Measurements from ENCODE around the gene EHD4. TPM values are rescaled to one million over a fixed set of nuclear protein-coding genes. Genes with fewer than 3 reads are reported as not detected.

The EHD4 gene
- total RNA-seq, 2 donors from 2014 or later, result 30.3 to 40.0 TPM

DNA sequence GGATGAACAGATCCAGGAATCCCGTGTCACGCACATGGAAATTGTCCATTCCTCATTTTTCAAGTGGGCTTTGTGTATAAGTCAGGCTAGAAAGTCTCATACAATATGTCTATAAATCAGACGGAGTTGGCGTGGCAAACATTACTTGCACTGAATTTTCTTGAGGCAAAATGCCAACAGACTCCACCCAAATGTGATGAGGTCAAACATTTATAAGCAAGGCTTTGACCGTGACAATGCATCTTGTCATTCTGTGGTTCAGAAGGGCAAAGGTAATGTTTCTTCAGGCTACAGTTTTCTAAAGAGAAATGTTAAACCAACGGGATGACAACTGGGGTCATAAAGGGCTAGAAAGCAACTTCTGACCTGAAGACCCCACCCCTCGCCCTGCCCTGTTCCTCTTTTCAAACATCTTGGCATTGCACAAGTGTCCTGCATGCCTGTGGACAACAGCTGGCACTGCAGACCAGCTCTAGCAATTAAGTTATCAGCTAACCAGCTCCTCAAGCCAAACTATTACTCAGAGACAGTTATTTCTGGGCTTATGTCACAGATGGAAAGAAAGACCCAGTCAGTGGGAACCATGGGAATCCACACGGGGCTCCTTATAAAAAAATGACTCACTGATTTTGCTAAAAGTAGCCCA, 42.0 kb downstream of the EHD4 start:
- Histone ChIP-seq H3K36me3 (no peaks in the 10 kb centered on the region), H3K27ac (peak overlapping the region; percentile 80), H3K4me3 (no peak overlapping the region), H3K9me3 (no peaks in the 10 kb centered on the region), H3K27me3 (no peaks in the 10 kb centered on the region), H3K9ac (ENCODE audit: low read depth in 2 of 2, low read length in 2 of 2) (peak overlapping the region in 1 of 2 donors; percentile 65), H3K4me1 (peaks cover 47% of the 10 kb centered on the region)
- intact Hi-C loops (cut with DNase I), result no loop called here
- TF ChIP-seq CTCF (IDR thresholded peaks at IDR 0.05), result no peak
- DNase-seq, result peak; percentile 83

GRCh38 chr15:41928637-41929620, 43.4 kb downstream of the EHD4 start:
- peak; percentile 60 for DNase-seq
- peak overlapping the region; percentile 80 for H3K27ac ChIP-seq
- intact Hi-C loops (cut with DNase I), result no loop called here
- no peaks in the 10 kb centered on the region for H3K9me3 ChIP-seq
- no peaks in the 10 kb centered on the region for H3K27me3 ChIP-seq
- H3K36me3 ChIP-seq, result no peaks in the 10 kb centered on the region
- peaks cover 47% of the 10 kb centered on the region for H3K4me1 ChIP-seq
- no peak overlapping the region for H3K4me3 ChIP-seq
- TF ChIP-seq CTCF (IDR thresholded peaks at IDR 0.05), result no peak
- peak overlapping the region in 1 of 2 donors; percentile 65 for H3K9ac ChIP-seq (ENCODE audit: low read depth in 2 of 2, low read length in 2 of 2)

- Histone ChIP-seq H3K27me3 (no peaks in the 10 kb centered on the region), H3K4me3 (no peak overlapping the region), H3K36me3 (no peaks in the 10 kb centered on the region), H3K27ac (peak overlapping the region; percentile 80), H3K9me3 (no peaks in the 10 kb centered on the region), H3K9ac (ENCODE audit: low read depth in 2 of 2, low read length in 2 of 2) (peak overlapping the region in 1 of 2 donors; percentile 30), H3K4me1 (peaks cover 47% of the 10 kb centered on the region)
- intact Hi-C loops (cut with DNase I), result no loop called here
- DNase-seq, result no peak
- TF ChIP-seq CTCF (IDR thresholded peaks at IDR 0.05), result no peak
Observed at GRCh38 chr15:41928100-41928499, 44.3 kb downstream of the EHD4 start.

DNA sequence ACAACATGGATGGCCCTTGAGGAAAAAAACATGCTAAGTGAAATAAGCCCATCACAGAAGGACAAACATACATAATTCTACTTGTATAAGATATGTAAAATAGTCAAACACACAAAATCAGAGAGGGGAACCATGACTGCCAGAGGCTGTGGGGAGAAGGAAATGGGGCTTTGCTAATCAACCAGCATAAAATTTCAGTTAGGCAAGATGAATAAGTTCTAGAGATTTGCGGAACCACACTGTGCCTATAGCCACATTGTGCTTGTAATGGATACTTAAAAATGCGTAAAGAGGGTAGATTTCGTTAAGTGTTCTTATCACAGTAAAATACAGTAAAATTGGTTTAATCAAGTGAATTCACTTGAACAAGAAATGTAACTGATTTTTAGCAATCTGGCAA, 44.8 kb downstream of the EHD4 start:
- Histone ChIP-seq H3K9ac (ENCODE audit: low read depth in 2 of 2, low read length in 2 of 2) (peak overlapping the region in 1 of 2 donors; percentile 30), H3K9me3 (no peaks in the 10 kb centered on the region), H3K4me1 (peaks cover 46% of the 10 kb centered on the region), H3K27ac (peak overlapping the region; percentile 80), H3K27me3 (no peaks in the 10 kb centered on the region), H3K36me3 (no peaks in the 10 kb centered on the region), H3K4me3 (no peak overlapping the region)
- no peak for DNase-seq
- intact Hi-C loops (cut with DNase I), result no loop called here
- no peak for TF ChIP-seq CTCF (IDR thresholded peaks at IDR 0.05)

GRCh38 chr15:41926185-41927056, 45.9 kb downstream of the EHD4 start:
- Histone ChIP-seq H3K27me3 (no peaks in the 10 kb centered on the region), H3K9ac (ENCODE audit: low read depth in 2 of 2, low read length in 2 of 2) (peak overlapping the region in 1 of 2 donors; percentile 62), H3K27ac (peak overlapping the region; percentile 80), H3K4me1 (peaks cover 42% of the 10 kb centered on the region), H3K36me3 (no peaks in the 10 kb centered on the region), H3K4me3 (no peak overlapping the region), H3K9me3 (no peaks in the 10 kb centered on the region)
- DNase-seq, result peak; percentile 81
- TF ChIP-seq CTCF (IDR thresholded peaks at IDR 0.05), result no peak
- intact Hi-C loops (cut with DNase I), result no loop called here
